Caco-2 (cell line): ENCODE data around the gene TBC1D24. TPM values are rescaled to one million over a fixed set of nuclear protein-coding genes. Genes with fewer than 3 reads are reported as not detected.

Source experiments
- BruUV-seq: library from RNA; stranded (reverse); fragments of 400-500 nt; replicated peaks from 2 replicates; lab custom pipeline; 2021; lab: Mats Ljungman, UMichigan
- CTCF ChIA-PET: fragments of 300-600 bp; sonication (Branson Sonifier 250); formaldehyde crosslinking; loops from one replicate; lab custom pipeline; 2022; ENCODE audit warnings: antibody characterized with exemption; lab: Charles Lee
- POLR2A ChIA-PET: fragments of 300-600 bp; sonication (Branson Sonifier 250); formaldehyde crosslinking; loops from one replicate; lab custom pipeline; 2022; ENCODE audit warnings: antibody characterized with exemption; lab: Charles Lee
- DNase-seq, 2 experiments: peaks; one replicate each; pipeline versions ENCODE4 v3.0.0 to v3.0.0-alpha.2; 2020 to 2022
- H3K27me3 ChIP-seq: replicated peaks from 2 replicates; pipeline ENCODE4 v1.6.0; 2011; ENCODE audit warnings: low read length; ENCODE audit not compliant: control insufficient read depth, insufficient read depth
- H3K36me3 ChIP-seq: 2 replicates; pipeline ENCODE4 v1.5.1; 2011; ENCODE audit warnings: low read length; ENCODE audit not compliant: control insufficient read depth, insufficient read depth
- H3K4me1 ChIP-seq: fragments of 250-450 bp; sonication (Bioruptor Pico); 2 replicates; pipeline ENCODE4 v1.5.1; 2020; ENCODE audit warnings: mild to moderate bottlenecking
- H3K4me3 ChIP-seq: 2 replicates; pipeline ENCODE4 v1.5.1; 2011; ENCODE audit warnings: low read depth, mild to moderate bottlenecking, control low read depth, low read length
- H3K9me3 ChIP-seq: fragments of 250-450 bp; sonication (Bioruptor Pico); 2 replicates; pipeline ENCODE4 v1.5.1; 2020; ENCODE audit warnings: mild to moderate bottlenecking, moderate library complexity
- H3K27ac Mint-ChIP-seq: one replicate; pipeline ENCODE4 v1.8.0; 2022; ENCODE audit warnings: mixed read lengths; ENCODE audit not compliant: unreplicated experiment
- H3K27me3 Mint-ChIP-seq: one replicate; pipeline ENCODE4 v1.8.0; 2022; ENCODE audit warnings: mixed read lengths; ENCODE audit not compliant: insufficient read depth, unreplicated experiment
- H3K36me3 Mint-ChIP-seq: one replicate; pipeline ENCODE4 v1.8.0; 2022; ENCODE audit warnings: mild to moderate bottlenecking, mixed read lengths; ENCODE audit not compliant: insufficient read depth, unreplicated experiment
- H3K4me1 Mint-ChIP-seq: one replicate; pipeline ENCODE4 v1.8.0; 2022; ENCODE audit warnings: low read depth, mixed read lengths; ENCODE audit not compliant: unreplicated experiment
- H3K4me3 Mint-ChIP-seq: one replicate; pipeline ENCODE4 v1.8.0; 2022; ENCODE audit warnings: mild to moderate bottlenecking, moderate library complexity, mixed read lengths; ENCODE audit not compliant: unreplicated experiment
- H3K9me3 Mint-ChIP-seq: one replicate; pipeline ENCODE4 v1.8.0; 2022; ENCODE audit warnings: mixed read lengths; ENCODE audit not compliant: unreplicated experiment
- CTCF ChIP-seq, 2 experiments: fragments of 200-600 bp in 1 of 2; IDR thresholded peaks; 1 replicate in 1 of 2; 2 replicates in 1 of 2; pipeline versions ENCODE4 v1.5.1 to v1.8.0; 2011 to 2022; ENCODE audit warnings: antibody characterized with exemption in 1 of 2, control low read depth in 1 of 2, inconsistent platforms in 1 of 2, low read depth in 1 of 2, low read length in 1 of 2, mild to moderate bottlenecking in 1 of 2, moderate library complexity in 1 of 2; ENCODE audit not compliant: insufficient read depth in 1 of 2, severe bottlenecking in 1 of 2, unreplicated experiment in 1 of 2
- intact Hi-C: fragments of 100-400 bp; cut with micrococcal nuclease; formaldehyde crosslinking; loops from one replicate; pipeline ENCODE4 v1.10.0; 2022; ENCODE audit not compliant: unreplicated experiment
- total RNA-seq: library from RNA; stranded (reverse); gene quantifications from 2 replicates; pipeline ENCODE4 v1.2.3, GENCODE V29; 2022

Gene TBC1D24
- total RNA-seq, 1 experiment from 2014 or later, result 20.8 TPM

GRCh38 chr16:2515180-2515851 is 40.4 kb downstream of the TBC1D24 start:
- Mint-ChIP-seq H3K4me1 (peaks cover 32% of the 10 kb centered on the region), H3K4me3 (peak overlapping the region; percentile 86), H3K27me3 (no peaks in the 10 kb centered on the region), H3K9me3 (no peaks in the 10 kb centered on the region), H3K27ac (peak overlapping the region; percentile 87), H3K36me3 (peaks cover 60% of the 10 kb centered on the region)
- ChIA-PET POLR2A (interaction anchor here (0.6 to 0.7 kb wide), 3 partner anchors 22 to 551 kb away, joined by 3 to 5 read pairs (median 3); partner anchors contain the start of genes PDPK1 and RPS2), CTCF (interaction anchor here (2.0 kb wide), 1 partner anchor 9 kb away, joined by 11 read pairs; no protein-coding TSS in a partner anchor)
- peaks cover 23% of the 10 kb centered on the region for H3K4me1 ChIP-seq
- H3K9me3 ChIP-seq, result no peaks in the 10 kb centered on the region
- no peak for DNase-seq
- H3K27me3 ChIP-seq, result no peaks in the 10 kb centered on the region
- no peak for TF ChIP-seq CTCF (IDR thresholded peaks at IDR 0.05; ENCODE audit: insufficient read depth in 1 of 2, low read depth in 1 of 2, low read length in 1 of 2, severe bottlenecking in 1 of 2, unreplicated experiment in 1 of 2)
- H3K4me3 ChIP-seq, result peak overlapping the region; percentile 99
- peaks cover 3% of the 10 kb centered on the region for H3K36me3 ChIP-seq
- TSS peak; percentile 32 for BruUV-seq
- intact Hi-C loops, result no loop called here

GRCh38 chr16:2516391-2517240 is 41.7 kb downstream of the TBC1D24 start:
- intact Hi-C loops, result no loop called here
- peaks cover 72% of the 10 kb centered on the region for H3K36me3 Mint-ChIP-seq
- no peak for DNase-seq
- H3K9me3 ChIP-seq, result no peaks in the 10 kb centered on the region
- no peak for TF ChIP-seq CTCF (IDR thresholded peaks at IDR 0.05; ENCODE audit: insufficient read depth in 1 of 2, low read depth in 1 of 2, low read length in 1 of 2, severe bottlenecking in 1 of 2, unreplicated experiment in 1 of 2)
- peaks cover 29% of the 10 kb centered on the region for H3K4me1 ChIP-seq
- peaks cover 3% of the 10 kb centered on the region for H3K36me3 ChIP-seq
- BruUV-seq, result no TSS peak
- CTCF ChIA-PET, result no interaction called here
- POLR2A ChIA-PET, result no interaction called here
- H3K27ac Mint-ChIP-seq, result peak overlapping the region; percentile 87
- no peaks in the 10 kb centered on the region for H3K27me3 ChIP-seq
- no peak overlapping the region for H3K4me3 ChIP-seq
- H3K4me3 Mint-ChIP-seq, result peak overlapping the region; percentile 86
- H3K9me3 Mint-ChIP-seq, result no peaks in the 10 kb centered on the region
- H3K4me1 Mint-ChIP-seq, result peaks cover 32% of the 10 kb centered on the region
- H3K27me3 Mint-ChIP-seq, result no peaks in the 10 kb centered on the region

- Mint-ChIP-seq H3K9me3 (no peaks in the 10 kb centered on the region), H3K27ac (peak overlapping the region; percentile 87), H3K4me1 (peaks cover 32% of the 10 kb centered on the region), H3K27me3 (no peaks in the 10 kb centered on the region), H3K36me3 (peaks cover 68% of the 10 kb centered on the region), H3K4me3 (no peak overlapping the region)
- Histone ChIP-seq H3K36me3 (peaks cover 3% of the 10 kb centered on the region), H3K4me1 (peaks cover 23% of the 10 kb centered on the region), H3K27me3 (no peaks in the 10 kb centered on the region), H3K4me3 (no peak overlapping the region), H3K9me3 (no peaks in the 10 kb centered on the region)
- DNase-seq, result no peak
- intact Hi-C loops, result no loop called here
- no TSS peak for BruUV-seq
- CTCF ChIA-PET, result no interaction called here
- POLR2A ChIA-PET, result no interaction called here
- no peak for TF ChIP-seq CTCF (IDR thresholded peaks at IDR 0.05; ENCODE audit: insufficient read depth in 1 of 2, low read depth in 1 of 2, low read length in 1 of 2, severe bottlenecking in 1 of 2, unreplicated experiment in 1 of 2)
These were observed 43.2 kb downstream of the TBC1D24 start for GRCh38 chr16:2517954-2518605.
